ENCODE results near the gene ASXL3.

ASXL3 gene

DNA sequence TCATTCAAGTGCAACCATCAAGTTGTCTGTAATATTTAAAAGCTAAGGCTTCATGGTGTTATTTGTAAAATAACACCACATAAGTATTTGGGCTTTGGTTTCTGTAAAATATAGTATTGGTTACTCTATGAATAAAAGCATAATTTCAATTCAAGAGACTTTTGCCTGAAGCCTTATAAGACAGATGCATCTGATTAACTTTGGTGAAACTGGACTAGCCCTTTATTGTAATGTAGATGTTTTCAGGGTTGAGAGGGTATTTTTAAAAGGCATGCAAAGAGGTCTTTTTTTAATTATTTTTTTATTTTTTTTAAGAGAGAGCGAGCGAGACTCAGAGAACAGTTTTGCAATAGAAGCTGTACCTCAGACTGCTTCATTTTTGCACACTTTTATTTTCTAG, 66.5 kb downstream of the ASXL3 start:
- DNase-seq (ENCODE audit: low read depth): no peak
- TF ChIP-seq, protein P1, sequence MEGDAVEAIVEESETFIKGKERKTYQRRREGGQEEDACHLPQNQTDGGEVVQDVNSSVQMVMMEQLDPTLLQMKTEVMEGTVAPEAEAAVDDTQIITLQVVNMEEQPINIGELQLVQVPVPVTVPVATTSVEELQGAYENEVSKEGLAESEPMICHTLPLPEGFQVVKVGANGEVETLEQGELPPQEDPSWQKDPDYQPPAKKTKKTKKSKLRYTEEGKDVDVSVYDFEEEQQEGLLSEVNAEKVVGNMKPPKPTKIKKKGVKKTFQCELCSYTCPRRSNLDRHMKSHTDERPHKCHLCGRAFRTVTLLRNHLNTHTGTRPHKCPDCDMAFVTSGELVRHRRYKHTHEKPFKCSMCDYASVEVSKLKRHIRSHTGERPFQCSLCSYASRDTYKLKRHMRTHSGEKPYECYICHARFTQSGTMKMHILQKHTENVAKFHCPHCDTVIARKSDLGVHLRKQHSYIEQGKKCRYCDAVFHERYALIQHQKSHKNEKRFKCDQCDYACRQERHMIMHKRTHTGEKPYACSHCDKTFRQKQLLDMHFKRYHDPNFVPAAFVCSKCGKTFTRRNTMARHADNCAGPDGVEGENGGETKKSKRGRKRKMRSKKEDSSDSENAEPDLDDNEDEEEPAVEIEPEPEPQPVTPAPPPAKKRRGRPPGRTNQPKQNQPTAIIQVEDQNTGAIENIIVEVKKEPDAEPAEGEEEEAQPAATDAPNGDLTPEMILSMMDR (IDR thresholded peaks at IDR 0.05; ENCODE audit: control insufficient read depth, insufficient read depth, low read depth, low read length, missing control alignments): no peak
- no peak overlapping the region for H3K4me3 ChIP-seq (ENCODE audit: control insufficient read depth, low read depth, low read length)

DNA sequence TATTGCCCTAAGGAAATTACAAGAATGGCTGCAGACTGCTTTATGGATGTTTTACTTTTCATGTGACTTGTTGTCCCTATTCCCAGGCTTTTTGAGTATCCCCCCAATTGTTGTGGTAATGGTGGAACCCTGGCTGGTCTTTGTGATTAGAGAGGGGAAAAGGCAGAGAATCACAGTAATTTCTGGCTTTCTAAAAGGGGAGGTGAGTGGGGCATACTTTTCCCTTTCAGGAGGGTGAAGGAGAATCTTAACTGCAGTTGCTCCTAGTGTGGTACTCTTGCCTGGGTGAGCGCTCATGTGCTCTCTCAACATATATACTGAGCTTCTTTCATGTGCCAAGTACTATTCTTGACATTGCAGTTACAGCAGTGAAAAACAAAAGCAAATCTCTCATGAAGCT, 69.3 kb downstream of the ASXL3 start:
- TF ChIP-seq, protein P1 (IDR thresholded peaks at IDR 0.05; ENCODE audit: control insufficient read depth, insufficient read depth, low read depth, low read length, missing control alignments): no peak
- no peak overlapping the region for H3K4me3 ChIP-seq (ENCODE audit: control insufficient read depth, low read depth, low read length)
- no peak for DNase-seq (ENCODE audit: low read depth)

DNA sequence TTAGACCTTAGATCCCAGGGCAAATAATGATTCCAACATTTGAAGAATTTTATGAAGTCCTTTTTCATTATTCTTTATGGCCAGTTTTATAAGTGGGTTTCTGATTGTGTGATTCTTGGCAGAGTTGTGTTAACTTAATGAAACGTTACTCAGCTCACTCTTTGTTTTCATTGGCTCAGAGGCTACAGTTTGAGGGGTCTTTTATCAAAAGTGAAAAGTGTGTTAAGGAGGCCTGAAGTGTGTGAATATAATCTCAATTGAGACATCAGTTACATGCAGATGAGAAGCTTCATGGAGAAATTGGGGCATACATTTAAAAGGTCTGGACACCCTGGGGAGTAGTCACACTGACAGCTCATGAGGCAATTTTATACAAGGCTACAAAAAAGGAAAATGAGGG, 74.6 kb downstream of the ASXL3 start:
- no peak for DNase-seq (ENCODE audit: low read depth)
- TF ChIP-seq, protein P1 (IDR thresholded peaks at IDR 0.05; ENCODE audit: control insufficient read depth, insufficient read depth, low read depth, low read length, missing control alignments): no peak
- H3K4me3 ChIP-seq (ENCODE audit: control insufficient read depth, low read depth, low read length): no peak overlapping the region

DNA sequence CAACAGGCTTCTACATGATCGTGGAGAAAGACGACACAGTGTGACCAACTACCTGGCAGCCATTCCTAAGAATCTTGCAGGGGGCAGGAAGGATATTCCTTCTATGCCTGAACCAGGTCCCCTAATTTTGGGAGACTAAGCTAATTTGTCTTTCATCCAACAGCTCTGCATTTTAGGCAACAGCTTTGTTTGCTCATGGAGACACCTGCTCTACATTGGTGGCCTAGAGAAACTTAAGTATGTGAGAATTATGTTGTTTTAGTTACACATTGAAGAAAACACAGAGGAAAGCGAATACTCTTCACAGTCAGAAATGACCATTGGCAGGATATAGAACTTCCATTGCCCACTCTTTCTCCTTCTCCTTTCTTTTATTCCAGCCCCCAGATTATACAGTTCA, 75.2 kb downstream of the ASXL3 start:
- no peak overlapping the region for H3K4me3 ChIP-seq (ENCODE audit: control insufficient read depth, low read depth, low read length)
- no peak for DNase-seq (ENCODE audit: low read depth)
- TF ChIP-seq, protein P1 (IDR thresholded peaks at IDR 0.05; ENCODE audit: control insufficient read depth, insufficient read depth, low read depth, low read length, missing control alignments): no peak

DNA sequence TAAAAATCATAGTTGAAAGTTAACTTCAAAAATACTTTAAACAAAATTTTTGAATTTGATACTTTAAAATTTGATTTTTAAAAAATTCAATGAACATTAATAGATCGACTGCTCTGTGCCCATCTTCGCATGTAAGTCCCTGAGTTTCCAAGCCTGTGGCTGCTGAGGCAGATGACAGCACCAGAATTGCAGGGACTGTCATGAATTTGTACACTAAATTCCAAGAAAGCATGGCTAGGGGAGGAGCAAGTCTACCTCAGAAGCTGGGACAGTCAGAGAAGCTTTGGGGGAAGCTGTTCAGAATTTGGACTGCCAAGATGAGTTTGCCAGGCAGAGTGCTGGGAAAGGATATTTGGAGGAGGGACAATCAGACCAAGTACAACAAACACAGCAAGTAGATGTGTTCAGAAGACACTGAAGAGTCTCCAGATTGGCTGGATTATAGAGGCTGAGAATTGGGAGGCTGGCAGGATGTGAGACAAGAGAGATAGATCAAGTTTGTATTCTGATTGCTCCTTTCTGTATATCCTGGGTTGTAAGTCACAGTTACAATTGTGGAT, 79.0 kb downstream of the ASXL3 start:
- no peak for DNase-seq (ENCODE audit: low read depth)
- TF ChIP-seq, protein P1 (IDR thresholded peaks at IDR 0.05; ENCODE audit: control insufficient read depth, insufficient read depth, low read depth, low read length, missing control alignments): no peak
- H3K4me3 ChIP-seq (ENCODE audit: control insufficient read depth, low read depth, low read length): no peak overlapping the region

DNA sequence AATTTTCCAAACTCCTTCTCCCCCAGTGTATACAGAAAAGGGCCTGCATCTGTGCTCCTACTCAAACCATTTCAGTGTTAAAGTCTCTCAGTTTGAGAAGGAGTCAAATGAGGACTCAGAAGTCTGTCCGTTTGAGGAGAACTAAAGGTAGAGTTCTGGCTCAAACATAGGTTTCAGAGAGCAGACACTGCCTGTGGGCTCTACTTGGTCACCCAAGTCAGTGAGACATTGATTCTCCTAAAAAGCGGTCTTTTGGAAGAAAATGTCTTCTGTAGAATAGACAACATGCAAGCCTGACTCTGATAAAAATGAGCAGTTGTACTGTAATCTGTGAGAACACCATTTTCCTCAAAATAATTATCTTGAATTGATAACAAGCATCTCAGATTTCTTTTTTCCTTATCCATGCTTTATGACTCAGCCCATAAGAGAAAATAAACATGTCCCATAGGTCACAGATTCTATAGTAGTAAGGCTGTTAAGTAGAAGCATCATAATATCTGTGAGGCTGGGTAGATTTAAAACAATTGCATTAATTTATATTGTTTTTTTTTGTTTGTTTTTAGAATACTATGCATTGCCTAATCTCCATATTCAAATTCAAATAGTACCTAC, 82.8 kb downstream of the ASXL3 start:
- TF ChIP-seq, protein P1 (IDR thresholded peaks at IDR 0.05; ENCODE audit: control insufficient read depth, insufficient read depth, low read depth, low read length, missing control alignments): no peak
- DNase-seq (ENCODE audit: low read depth): no peak
- H3K4me3 ChIP-seq (ENCODE audit: control insufficient read depth, low read depth, low read length): no peak overlapping the region
